ENCODE results near the gene LMCD1.

Gene LMCD1

GRCh38 chr3:8494327-8494726, 7.3 kb upstream of the LMCD1 start:
- Histone ChIP-seq H3K9ac (ENCODE audit: low read length) (no peak overlapping the region), H3K27ac (ENCODE audit: low read depth, low read length) (no peak overlapping the region), H3K9me3 (ENCODE audit: low read length) (no peaks in the 10 kb centered on the region), H3K27me3 (ENCODE audit: control insufficient read depth in 1 of 2, insufficient read depth in 2 of 2, low read length in 2 of 2) (no peaks in the 10 kb centered on the region), H3K4me3 (ENCODE audit: low read depth in 1 of 2, low read length in 2 of 2) (no peak overlapping the region), H3K36me3 (ENCODE audit: insufficient read depth, low read length) (no peaks in the 10 kb centered on the region), H3K4me1 (ENCODE audit: insufficient read depth, low read length) (no peaks in the 10 kb centered on the region)

- Histone ChIP-seq H3K4me3 (ENCODE audit: low read depth in 1 of 2, low read length in 2 of 2) (no peak overlapping the region), H3K27me3 (ENCODE audit: control insufficient read depth in 1 of 2, insufficient read depth in 2 of 2, low read length in 2 of 2) (no peaks in the 10 kb centered on the region), H3K4me1 (ENCODE audit: insufficient read depth, low read length) (peaks cover 7% of the 10 kb centered on the region), H3K36me3 (ENCODE audit: insufficient read depth, low read length) (no peaks in the 10 kb centered on the region), H3K9ac (ENCODE audit: low read length) (no peak overlapping the region), H3K27ac (ENCODE audit: low read depth, low read length) (no peak overlapping the region), H3K9me3 (ENCODE audit: low read length) (no peaks in the 10 kb centered on the region)
Measured at GRCh38 chr3:8497582-8497981, 4.0 kb upstream of the LMCD1 start.

GRCh38 chr3:8499181-8499611, 2.4 kb upstream of the LMCD1 start:
- peaks cover 7% of the 10 kb centered on the region for H3K4me1 ChIP-seq (ENCODE audit: insufficient read depth, low read length)
- H3K27ac ChIP-seq (ENCODE audit: low read depth, low read length) = no peak overlapping the region
- H3K9ac ChIP-seq (ENCODE audit: low read length) = no peak overlapping the region
- H3K9me3 ChIP-seq (ENCODE audit: low read length) = no peaks in the 10 kb centered on the region
- no peaks in the 10 kb centered on the region for H3K27me3 ChIP-seq (ENCODE audit: control insufficient read depth in 1 of 2, insufficient read depth in 2 of 2, low read length in 2 of 2)
- H3K36me3 ChIP-seq (ENCODE audit: insufficient read depth, low read length) = no peaks in the 10 kb centered on the region
- no peak overlapping the region for H3K4me3 ChIP-seq (ENCODE audit: low read depth in 1 of 2, low read length in 2 of 2)

- Histone ChIP-seq H3K9ac (ENCODE audit: low read length) (peak overlapping the region; percentile 35), H3K9me3 (ENCODE audit: low read length) (no peaks in the 10 kb centered on the region), H3K27ac (ENCODE audit: low read depth, low read length) (peak overlapping the region; percentile 64), H3K36me3 (ENCODE audit: insufficient read depth, low read length) (no peaks in the 10 kb centered on the region), H3K4me1 (ENCODE audit: insufficient read depth, low read length) (peaks cover 9% of the 10 kb centered on the region), H3K27me3 (ENCODE audit: control insufficient read depth in 1 of 2, insufficient read depth in 2 of 2, low read length in 2 of 2) (no peaks in the 10 kb centered on the region), H3K4me3 (ENCODE audit: low read depth in 1 of 2, low read length in 2 of 2) (no peak overlapping the region)
Measured at GRCh38 chr3:8500319-8500988, 1.2 kb upstream of the LMCD1 start.

GRCh38 chr3:8500989-8501370, 643 bp upstream of the LMCD1 start:
- Histone ChIP-seq H3K4me3 (ENCODE audit: low read depth in 1 of 2, low read length in 2 of 2) (peak overlapping the region; percentile 39 to 61), H3K9me3 (ENCODE audit: low read length) (no peaks in the 10 kb centered on the region), H3K27ac (ENCODE audit: low read depth, low read length) (peak overlapping the region; percentile 93), H3K4me1 (ENCODE audit: insufficient read depth, low read length) (peaks cover 14% of the 10 kb centered on the region), H3K36me3 (ENCODE audit: insufficient read depth, low read length) (no peaks in the 10 kb centered on the region), H3K27me3 (ENCODE audit: control insufficient read depth in 1 of 2, insufficient read depth in 2 of 2, low read length in 2 of 2) (no peaks in the 10 kb centered on the region), H3K9ac (ENCODE audit: low read length) (no peak overlapping the region)

GRCh38 chr3:8503461-8503860, 1.8 kb downstream of the LMCD1 start:
- H3K4me1 ChIP-seq (ENCODE audit: insufficient read depth, low read length) = peaks cover 25% of the 10 kb centered on the region
- H3K27me3 ChIP-seq (ENCODE audit: control insufficient read depth in 1 of 2, insufficient read depth in 2 of 2, low read length in 2 of 2) = no peaks in the 10 kb centered on the region
- H3K9ac ChIP-seq (ENCODE audit: low read length) = no peak overlapping the region
- H3K36me3 ChIP-seq (ENCODE audit: insufficient read depth, low read length) = no peaks in the 10 kb centered on the region
- no peak overlapping the region for H3K27ac ChIP-seq (ENCODE audit: low read depth, low read length)
- H3K9me3 ChIP-seq (ENCODE audit: low read length) = no peaks in the 10 kb centered on the region
- no peak overlapping the region for H3K4me3 ChIP-seq (ENCODE audit: low read depth in 1 of 2, low read length in 2 of 2)

GRCh38 chr3:8503871-8504610, 2.4 kb downstream of the LMCD1 start:
- Histone ChIP-seq H3K27ac (ENCODE audit: low read depth, low read length) (no peak overlapping the region), H3K36me3 (ENCODE audit: insufficient read depth, low read length) (no peaks in the 10 kb centered on the region), H3K9me3 (ENCODE audit: low read length) (no peaks in the 10 kb centered on the region), H3K9ac (ENCODE audit: low read length) (no peak overlapping the region), H3K4me1 (ENCODE audit: insufficient read depth, low read length) (peaks cover 25% of the 10 kb centered on the region), H3K4me3 (ENCODE audit: low read depth in 1 of 2, low read length in 2 of 2) (no peak overlapping the region), H3K27me3 (ENCODE audit: control insufficient read depth in 1 of 2, insufficient read depth in 2 of 2, low read length in 2 of 2) (no peaks in the 10 kb centered on the region)

GRCh38 chr3:8504611-8504973, 3.0 kb downstream of the LMCD1 start:
- Histone ChIP-seq H3K36me3 (ENCODE audit: insufficient read depth, low read length) (no peaks in the 10 kb centered on the region), H3K4me3 (ENCODE audit: low read depth in 1 of 2, low read length in 2 of 2) (no peak overlapping the region), H3K27ac (ENCODE audit: low read depth, low read length) (no peak overlapping the region), H3K9ac (ENCODE audit: low read length) (no peak overlapping the region), H3K27me3 (ENCODE audit: control insufficient read depth in 1 of 2, insufficient read depth in 2 of 2, low read length in 2 of 2) (no peaks in the 10 kb centered on the region), H3K9me3 (ENCODE audit: low read length) (no peaks in the 10 kb centered on the region), H3K4me1 (ENCODE audit: insufficient read depth, low read length) (peaks cover 25% of the 10 kb centered on the region)

GRCh38 chr3:8505621-8506020, 4.0 kb downstream of the LMCD1 start:
- Histone ChIP-seq H3K4me3 (ENCODE audit: low read depth in 1 of 2, low read length in 2 of 2) (no peak overlapping the region), H3K27me3 (ENCODE audit: control insufficient read depth in 1 of 2, insufficient read depth in 2 of 2, low read length in 2 of 2) (no peaks in the 10 kb centered on the region), H3K36me3 (ENCODE audit: insufficient read depth, low read length) (no peaks in the 10 kb centered on the region), H3K9ac (ENCODE audit: low read length) (no peak overlapping the region), H3K27ac (ENCODE audit: low read depth, low read length) (no peak overlapping the region), H3K4me1 (ENCODE audit: insufficient read depth, low read length) (peaks cover 18% of the 10 kb centered on the region), H3K9me3 (ENCODE audit: low read length) (no peaks in the 10 kb centered on the region)

GRCh38 chr3:8506571-8507061, 5.0 kb downstream of the LMCD1 start:
- no peaks in the 10 kb centered on the region for H3K36me3 ChIP-seq (ENCODE audit: insufficient read depth, low read length)
- peaks cover 17% of the 10 kb centered on the region for H3K4me1 ChIP-seq (ENCODE audit: insufficient read depth, low read length)
- no peaks in the 10 kb centered on the region for H3K27me3 ChIP-seq (ENCODE audit: control insufficient read depth in 1 of 2, insufficient read depth in 2 of 2, low read length in 2 of 2)
- no peak overlapping the region for H3K27ac ChIP-seq (ENCODE audit: low read depth, low read length)
- no peaks in the 10 kb centered on the region for H3K9me3 ChIP-seq (ENCODE audit: low read length)
- H3K4me3 ChIP-seq (ENCODE audit: low read depth in 1 of 2, low read length in 2 of 2) = no peak overlapping the region
- H3K9ac ChIP-seq (ENCODE audit: low read length) = no peak overlapping the region

- Histone ChIP-seq H3K9ac (ENCODE audit: low read length) (no peak overlapping the region), H3K9me3 (ENCODE audit: low read length) (no peaks in the 10 kb centered on the region), H3K27me3 (ENCODE audit: control insufficient read depth in 1 of 2, insufficient read depth in 2 of 2, low read length in 2 of 2) (no peaks in the 10 kb centered on the region), H3K4me3 (ENCODE audit: low read depth in 1 of 2, low read length in 2 of 2) (no peak overlapping the region), H3K4me1 (ENCODE audit: insufficient read depth, low read length) (peaks cover 17% of the 10 kb centered on the region), H3K27ac (ENCODE audit: low read depth, low read length) (no peak overlapping the region), H3K36me3 (ENCODE audit: insufficient read depth, low read length) (no peaks in the 10 kb centered on the region)
Measured at GRCh38 chr3:8507496-8507895, 5.9 kb downstream of the LMCD1 start.

GRCh38 chr3:8509961-8510360, 8.3 kb downstream of the LMCD1 start:
- Histone ChIP-seq H3K9me3 (ENCODE audit: low read length) (no peaks in the 10 kb centered on the region), H3K4me1 (ENCODE audit: insufficient read depth, low read length) (peaks cover 17% of the 10 kb centered on the region), H3K9ac (ENCODE audit: low read length) (no peak overlapping the region), H3K4me3 (ENCODE audit: low read depth in 1 of 2, low read length in 2 of 2) (no peak overlapping the region), H3K27ac (ENCODE audit: low read depth, low read length) (no peak overlapping the region), H3K36me3 (ENCODE audit: insufficient read depth, low read length) (no peaks in the 10 kb centered on the region), H3K27me3 (ENCODE audit: control insufficient read depth in 1 of 2, insufficient read depth in 2 of 2, low read length in 2 of 2) (no peaks in the 10 kb centered on the region)

All from muscle layer of colon (tissue), 2 donors.